NB4 (cell line): ENCODE data around the gene FAM193A.

Experiments used
- DNase-seq: peaks from one replicate; pipeline ENCODE4 v3.0.0; 2010; ENCODE audit warnings: low read depth
- H3K4me3 ChIP-seq: one replicate; pipeline ENCODE4 v1.5.1; 2011; ENCODE audit warnings: mild to moderate bottlenecking, low read depth, low read length, moderate library complexity
- CTCF ChIP-seq: IDR thresholded peaks from one replicate; pipeline ENCODE4 v1.5.1; 2012; ENCODE audit warnings: low read depth, low read length
- MAX ChIP-seq: IDR thresholded peaks from 2 replicates; pipeline ENCODE4 v1.6.1; 2011; ENCODE audit warnings: low read depth, low read length
- MYC ChIP-seq: IDR thresholded peaks from 2 replicates; pipeline ENCODE4 v1.6.1; 2011; ENCODE audit warnings: low read depth, low read length
- POLR2A ChIP-seq: IDR thresholded peaks from 2 replicates; pipeline ENCODE4 v1.6.1; 2011; ENCODE audit warnings: mild to moderate bottlenecking; ENCODE audit not compliant: insufficient read length; ENCODE audit errors: extremely low read depth

The FAM193A gene

DNA sequence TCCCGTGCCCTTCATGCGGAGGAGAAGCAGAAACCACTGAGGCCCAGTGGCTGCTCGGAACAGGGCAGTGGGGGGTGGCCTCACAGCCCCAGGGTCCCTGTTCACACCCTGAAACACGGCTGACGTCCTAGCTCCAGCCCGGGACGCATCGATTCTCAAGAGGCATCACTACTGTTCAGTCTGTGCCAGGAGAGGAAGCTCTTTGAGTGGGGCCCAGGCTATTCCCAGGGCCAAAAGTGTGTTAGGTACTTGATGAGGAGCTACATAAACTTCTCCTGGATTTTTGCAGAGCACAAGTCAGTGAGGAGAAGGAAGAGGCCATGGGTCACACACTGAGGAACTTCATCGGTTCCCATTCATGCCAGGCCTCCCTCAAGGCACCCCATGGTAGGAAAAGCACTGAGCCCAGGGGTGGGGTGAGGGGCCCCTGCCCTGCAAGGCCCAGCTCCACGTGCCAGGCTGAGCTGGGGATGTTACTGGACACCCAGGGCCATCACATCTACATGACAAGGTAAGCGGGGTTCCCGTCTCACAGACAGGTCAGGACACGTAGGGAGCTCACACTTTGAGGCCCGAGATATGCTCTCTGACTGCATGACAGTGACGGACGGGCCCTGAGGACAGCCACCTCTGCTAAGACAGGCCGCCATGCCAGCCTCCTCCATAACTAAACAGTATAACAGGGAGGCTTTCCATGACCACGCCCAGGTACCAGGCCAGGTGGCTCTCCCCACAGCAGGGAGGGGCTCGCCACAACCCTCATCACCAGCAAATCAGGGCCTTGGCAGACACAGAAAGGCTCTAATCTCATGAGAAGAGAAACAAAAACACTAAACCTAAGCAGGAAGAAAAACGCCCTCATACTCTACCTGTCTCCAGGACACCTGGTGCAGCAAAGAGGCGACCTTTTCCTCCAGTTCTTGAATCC lies 207.3 kb downstream of the FAM193A start:
- no peak for DNase-seq
- no peak for TF ChIP-seq MYC
- TF ChIP-seq CTCF: no peak
- no peak for TF ChIP-seq MAX
- no peak for TF ChIP-seq POLR2A
- no peak overlapping the region for H3K4me3 ChIP-seq

DNA sequence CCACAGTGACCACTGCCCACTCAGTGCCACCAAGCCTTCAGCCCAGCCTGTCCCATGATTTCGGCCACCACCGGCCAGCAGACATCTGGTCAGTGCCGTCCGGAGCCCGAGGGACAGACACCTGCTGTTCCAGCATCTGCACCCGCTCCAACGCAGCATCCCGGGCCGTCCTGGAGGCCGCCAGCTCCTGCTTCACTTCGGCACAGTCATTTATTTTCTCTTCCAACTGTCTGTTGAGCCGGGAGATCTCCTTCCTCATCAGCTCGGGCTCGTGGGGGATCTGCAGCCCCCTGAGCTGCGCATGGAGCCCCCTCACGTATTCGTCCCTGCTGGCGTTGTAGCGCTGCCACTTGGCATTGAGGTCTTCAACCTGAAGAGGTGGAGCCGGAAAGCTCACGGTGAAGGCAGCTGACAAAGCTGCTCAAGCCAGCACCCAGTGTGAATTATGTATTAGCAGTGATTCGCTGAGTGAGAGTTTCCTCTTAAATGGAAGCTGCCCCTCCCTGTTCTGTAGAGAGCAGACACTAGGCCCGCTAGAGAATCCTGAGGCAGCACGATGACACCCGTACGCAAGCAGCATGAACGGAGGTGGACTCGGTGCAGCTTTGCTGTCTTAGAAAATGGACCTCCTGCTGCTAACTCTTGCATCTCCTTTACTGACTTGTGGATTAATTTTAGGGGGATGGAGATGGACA lies 208.3 kb downstream of the FAM193A start:
- TF ChIP-seq POLR2A: no peak
- no peak for TF ChIP-seq CTCF
- TF ChIP-seq MYC: no peak
- TF ChIP-seq MAX: no peak
- no peak for DNase-seq
- no peak overlapping the region for H3K4me3 ChIP-seq

DNA sequence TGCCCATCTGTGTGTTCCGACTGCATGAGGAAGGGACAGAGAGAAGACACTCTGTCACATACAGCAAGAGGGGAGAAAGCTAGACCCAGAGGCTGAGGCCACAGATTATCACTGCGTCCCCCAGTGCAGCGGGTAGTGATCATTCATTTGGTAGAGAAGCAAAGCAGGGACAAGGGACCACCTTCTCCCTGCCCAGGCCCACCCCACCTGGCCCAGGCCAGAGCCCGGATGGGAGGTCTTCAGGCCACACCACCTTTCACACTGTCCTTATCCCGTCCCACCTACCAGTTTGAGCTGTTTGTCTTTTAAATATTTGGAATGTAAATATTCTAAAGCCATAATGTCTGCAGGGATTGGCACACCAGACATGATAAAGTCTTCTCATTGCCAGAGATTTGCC lies 209.1 kb downstream of the FAM193A start:
- no peak for DNase-seq
- no peak overlapping the region for H3K4me3 ChIP-seq

DNA sequence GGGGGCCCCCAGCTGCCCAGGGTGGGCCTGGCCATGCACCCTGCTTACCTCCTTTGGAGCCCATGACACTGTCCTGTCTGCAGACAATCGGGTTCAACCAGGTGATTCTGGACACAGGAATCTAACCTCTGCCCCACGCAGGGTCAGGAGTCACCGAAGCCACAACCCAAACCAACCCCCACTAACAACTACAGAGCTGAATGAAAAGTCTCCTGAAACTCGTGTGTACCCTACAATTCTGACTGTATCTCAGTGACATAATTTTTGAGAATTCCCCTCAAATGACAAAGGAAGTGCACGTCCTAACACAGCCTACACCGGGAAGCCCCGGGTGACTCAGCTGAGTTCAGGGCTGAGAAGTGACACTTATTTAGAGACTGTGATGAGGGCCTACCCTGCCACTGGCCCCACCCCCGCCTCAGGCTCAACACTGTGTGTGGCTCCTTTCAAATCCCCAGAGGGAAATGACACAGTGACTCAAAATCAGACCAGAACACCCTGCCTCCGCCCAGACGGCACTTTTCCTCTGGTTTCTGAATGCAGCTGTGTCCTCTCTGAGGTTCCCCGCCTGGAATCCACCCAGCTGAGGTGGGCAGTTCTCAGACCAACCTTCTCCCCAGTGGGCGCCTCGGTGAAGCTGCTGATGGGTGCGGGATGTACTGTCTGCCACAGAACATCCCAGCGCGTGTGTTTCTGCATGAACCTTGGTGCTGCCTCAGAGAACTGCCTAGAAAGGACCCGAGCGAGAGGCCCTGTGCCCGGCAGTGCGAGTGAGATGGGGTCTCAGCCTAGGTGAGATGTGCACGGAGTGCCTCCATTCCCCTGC lies 209.7 kb downstream of the FAM193A start:
- no peak overlapping the region for H3K4me3 ChIP-seq
- DNase-seq: peak; percentile 76
- TF ChIP-seq MAX (no peak), CTCF (no peak), MYC (no peak), POLR2A (no peak)

More for the DNA sequence above, 209.1 kb downstream of the FAM193A start:
- TF ChIP-seq MAX (no peak), MYC (no peak), POLR2A (no peak), CTCF (no peak)

GRCh38 chr4:2746891-2747695 lies 210.6 kb downstream of the FAM193A start:
- TF ChIP-seq MAX (no peak), CTCF (no peak), POLR2A (no peak), MYC (no peak)
- no peak for DNase-seq
- H3K4me3 ChIP-seq: no peak overlapping the region
